ENCODE results near the gene MAZ.
"Not testable (repeated sequence)": the region's sequence is repeated elsewhere in the genome, so short reads cannot be mapped to it uniquely, and the experiment has no call there.

MAZ gene

DNA sequence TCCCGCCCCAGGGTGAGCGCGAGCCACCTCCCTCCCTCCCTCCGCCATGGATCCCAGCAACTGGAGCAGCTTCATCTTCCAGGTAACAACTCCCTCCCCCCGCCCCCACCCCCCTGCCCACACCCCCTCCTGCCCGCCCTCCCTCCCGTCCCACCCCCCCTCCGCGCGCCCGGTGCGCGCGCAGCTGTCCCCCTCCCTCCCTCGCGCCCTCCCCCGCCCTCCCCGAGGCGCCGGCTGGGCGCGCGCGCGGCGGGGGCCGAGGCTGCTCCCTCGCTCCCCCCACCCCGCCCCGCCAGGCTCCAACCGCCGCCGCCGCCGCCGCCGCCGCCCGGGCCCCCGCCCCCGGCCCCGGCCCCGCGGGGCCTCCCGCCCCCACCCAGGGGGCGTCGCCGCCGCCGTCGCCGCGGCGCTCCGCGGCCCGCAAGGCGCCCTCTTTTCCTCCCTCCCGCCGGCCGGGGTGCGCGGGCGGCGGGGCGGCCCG, at the start of gene MAZ:
Gene MAZ (plus strand): TSS at position 431 of the 481 bp plus-strand sequence. CDS start 173 bp downstream, outside the sequence.
- no peak for DNase-seq

DNA sequence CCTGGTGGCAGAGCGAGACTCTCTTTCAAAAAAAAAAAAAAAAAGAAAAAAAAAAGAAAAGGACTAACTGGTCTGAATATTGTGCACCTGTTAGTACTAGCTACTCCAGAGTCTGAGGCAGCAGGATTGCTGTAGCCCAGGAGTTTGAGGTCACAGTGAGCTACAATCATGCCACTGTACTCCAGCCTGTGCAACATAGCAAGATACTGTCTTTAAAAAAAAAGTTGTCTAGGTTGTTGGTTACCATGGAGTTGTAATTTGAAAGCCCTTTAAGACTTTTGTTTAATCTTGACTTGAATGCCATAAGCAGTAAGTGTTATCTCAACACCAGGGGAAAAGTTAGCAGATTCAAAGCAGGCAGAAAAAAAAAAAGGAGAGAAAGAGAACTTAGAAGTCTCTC, 49.7 kb upstream of the MAZ start:
- no peak for DNase-seq

DNA sequence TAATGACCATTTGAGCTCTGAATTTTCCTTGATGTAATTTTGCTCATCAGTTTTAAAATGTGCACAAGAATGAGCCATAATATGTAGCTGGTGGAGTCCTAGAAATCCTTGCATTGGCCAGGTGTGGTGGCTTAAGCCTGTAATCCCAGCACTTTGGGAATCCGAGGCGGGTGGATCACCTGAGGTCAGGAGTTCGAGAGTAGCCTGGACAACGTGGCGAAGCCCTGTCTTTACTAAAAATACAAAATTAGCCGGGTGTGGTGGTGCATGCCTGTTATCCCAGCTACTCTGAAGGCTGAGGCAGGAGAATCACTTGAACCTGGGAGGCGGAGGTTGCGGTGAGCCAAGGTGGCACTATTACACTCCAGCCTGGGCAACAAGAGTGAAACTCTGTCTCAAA, 49.2 kb upstream of the MAZ start:
- not testable (repeated sequence) for DNase-seq

DNA sequence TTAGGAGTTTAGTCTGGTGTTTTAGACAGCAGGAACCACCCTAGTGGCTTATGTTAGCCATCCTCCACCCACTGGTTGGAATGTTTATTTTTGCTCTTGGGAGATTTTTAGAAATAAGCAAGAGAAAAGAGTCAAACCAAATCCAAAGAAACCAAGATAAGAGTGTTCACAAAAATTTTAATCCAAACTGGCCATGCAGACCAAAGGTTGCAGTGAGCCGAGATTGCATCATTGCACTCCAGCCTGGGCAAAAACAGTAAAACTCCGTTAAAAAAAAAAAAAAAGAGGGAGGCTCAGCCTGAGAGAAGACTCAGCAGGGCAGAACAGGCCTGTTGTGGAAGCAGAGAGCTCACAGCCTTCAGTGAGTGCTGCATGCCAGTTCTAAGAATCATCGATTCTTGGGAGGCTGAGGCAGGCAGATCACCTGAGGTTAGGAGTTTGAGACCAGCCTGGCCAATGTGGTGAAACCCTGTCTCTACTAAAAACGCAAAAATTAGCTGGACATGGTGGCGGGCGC, 48.3 kb upstream of the MAZ start:
- no peak for DNase-seq

DNA sequence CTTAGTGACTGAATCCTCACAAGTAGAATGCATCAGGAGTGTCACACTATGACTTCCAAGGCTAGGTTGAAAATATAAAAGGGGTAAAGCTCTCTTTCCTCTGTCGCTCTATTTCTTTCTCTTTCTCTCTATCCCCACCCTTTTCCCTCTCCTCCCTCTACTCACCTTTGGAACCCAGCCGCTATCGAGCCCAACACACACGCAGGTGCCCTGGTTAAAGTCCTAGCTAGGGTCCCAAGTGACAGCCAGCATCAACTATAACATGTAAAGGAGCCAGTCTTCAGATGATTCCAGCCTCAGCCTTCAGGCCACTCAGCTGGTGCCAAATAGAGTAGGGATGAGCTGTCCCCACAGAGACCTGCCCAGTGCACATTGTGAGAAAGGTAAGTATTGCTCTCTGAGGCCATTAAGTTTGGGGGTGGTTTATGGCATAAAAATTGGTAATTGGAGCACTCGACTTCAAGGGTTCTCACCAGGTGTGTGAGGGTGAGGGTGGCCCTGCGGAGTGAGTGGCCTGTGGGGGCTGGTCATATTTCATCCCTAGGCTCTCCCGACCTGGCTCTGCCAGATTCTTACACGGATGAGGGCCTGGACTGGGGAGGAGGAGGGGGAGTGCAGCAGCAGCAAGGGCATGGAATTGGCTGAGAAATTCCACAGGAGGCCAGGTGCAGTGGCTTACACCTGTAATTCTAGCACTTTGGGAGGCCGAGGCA, 45.6 kb upstream of the MAZ start:
- no peak for DNase-seq

DNA sequence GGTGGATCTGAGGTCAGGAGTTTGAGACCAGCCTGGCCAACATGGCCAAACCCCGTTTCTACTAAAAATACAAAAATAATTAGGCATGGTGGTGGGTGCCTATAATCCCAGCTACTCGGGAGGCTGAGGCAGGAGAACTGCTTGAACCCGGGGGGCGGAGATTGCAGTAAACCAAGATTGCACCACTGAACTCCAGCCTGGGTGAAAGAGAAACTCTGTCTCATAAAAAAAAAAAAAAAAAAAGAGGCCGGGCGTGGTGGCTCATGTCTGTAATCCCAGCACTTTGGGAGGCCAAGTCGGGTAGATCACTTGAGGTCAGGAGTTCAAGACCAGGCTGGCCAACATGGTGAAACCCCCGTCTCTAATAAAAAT, 45.1 kb upstream of the MAZ start:
- DNase-seq = not testable (repeated sequence)

DNA sequence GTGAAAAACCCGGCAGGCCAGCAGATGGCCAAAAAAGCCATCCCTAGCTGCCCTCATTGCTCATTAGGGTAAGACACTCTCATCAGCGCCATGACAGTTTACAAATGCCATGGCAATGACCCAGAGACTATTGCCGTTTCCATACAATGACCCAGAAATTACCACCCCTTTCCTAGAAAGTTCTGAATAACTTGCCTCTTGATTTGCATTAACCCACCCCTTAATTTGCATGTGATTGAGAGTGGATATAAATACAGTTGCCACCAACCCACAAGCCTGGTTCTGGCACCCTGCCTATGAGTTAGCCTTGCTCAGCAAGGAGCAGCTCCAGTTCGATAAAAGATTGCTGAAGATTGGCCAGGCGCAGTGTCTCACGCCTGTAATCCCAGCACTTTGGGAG, 44.4 kb upstream of the MAZ start:
- no peak for DNase-seq

DNA sequence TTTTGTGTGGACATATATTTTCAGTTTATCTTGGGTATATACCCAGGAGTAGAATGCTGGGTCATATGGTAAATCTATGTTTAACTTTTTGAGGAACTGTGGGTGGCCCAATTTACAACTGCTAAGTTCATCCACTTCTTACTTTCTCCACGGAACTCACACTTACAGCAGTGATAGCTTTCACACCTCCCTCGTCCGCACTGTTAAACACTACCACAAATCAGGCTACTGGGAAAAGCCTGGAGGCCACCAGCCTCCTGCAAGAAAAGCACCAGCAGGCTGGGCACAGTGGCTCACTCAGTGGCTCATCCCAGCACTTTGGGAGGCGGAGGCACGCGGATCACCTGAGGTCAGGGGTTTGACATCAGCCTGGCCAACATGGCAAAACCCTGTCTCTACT, 43.0 kb upstream of the MAZ start:
- DNase-seq = no peak

DNA sequence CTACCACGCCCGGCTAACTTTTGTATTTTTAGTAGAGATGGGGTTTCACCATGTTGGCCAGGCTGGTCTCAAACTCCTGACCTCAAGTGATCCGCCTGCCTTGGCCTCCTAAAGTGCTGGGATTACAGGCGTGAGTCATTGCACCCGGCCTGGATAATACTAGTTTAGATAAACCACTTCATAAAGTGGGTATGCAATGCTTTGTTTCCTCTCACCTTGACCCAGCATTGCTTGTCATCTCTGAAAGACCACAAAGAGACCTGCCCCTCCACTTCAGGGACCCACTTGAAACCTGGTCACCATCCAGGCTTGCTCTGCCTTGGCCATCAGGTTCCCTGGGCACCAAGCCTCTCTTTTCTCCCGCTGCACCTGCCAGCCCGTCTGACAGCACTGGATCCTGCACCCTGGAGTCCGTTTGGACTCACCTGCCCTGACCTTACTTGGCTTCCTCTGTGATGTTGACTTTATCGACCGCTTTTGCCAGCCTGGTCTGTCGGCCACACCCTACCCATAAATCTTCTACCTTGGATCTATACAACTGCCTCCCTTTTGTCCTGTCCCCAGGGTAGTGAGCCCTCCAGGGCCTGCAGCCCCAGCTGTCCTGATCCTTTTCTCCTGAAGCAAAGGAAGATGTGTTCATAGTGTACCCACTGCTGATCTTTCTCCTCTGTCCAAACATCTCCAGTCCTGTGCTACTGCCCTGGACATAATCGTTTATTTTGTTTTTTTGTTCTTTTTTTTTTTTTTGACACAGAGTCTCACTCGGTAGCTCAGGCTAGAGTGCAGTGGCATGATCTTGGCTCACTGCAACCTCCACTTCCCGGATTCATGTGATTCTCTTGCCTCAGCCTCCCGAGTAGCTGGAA, 40.9 kb upstream of the MAZ start:
- DNase-seq = no peak

DNA sequence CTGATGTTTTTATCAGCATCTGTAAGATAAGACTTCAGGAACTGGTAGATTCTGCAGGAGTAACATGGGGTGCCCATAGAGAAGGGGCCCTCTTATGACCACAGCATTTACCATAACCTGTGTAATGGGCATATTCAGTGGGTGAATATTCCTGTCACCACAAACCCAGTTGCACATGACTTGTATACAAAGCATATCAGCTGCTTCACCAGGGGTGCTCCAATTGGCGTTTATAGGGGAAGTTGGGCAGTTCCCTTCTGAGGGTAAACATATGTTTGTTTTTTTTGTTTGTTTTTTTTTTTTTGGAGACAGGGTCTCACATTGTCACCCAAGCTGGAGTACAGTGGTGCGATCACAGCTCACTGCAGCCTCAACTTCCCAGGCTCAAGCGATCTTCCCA, 39.8 kb upstream of the MAZ start:
- DNase-seq = no peak

DNA sequence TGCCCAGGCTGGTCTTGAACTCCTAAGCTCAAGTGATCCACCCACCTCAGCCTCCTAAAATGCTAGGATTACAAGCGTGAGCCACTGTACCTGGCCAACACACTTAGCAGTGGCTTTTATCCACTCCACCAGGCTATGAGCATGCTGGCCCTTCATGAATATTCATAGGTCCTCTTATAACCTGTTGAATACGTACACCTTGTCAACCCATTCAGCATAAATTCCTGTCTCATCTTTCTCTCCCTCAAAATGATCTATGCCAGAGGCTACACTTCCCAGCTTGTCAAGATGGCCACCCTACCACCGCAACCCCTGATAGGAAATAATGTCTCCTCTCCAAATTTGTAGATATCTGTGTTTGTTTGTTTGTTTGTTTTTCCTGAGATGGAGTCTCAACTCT, 39.3 kb upstream of the MAZ start:
- DNase-seq = no peak

DNA sequence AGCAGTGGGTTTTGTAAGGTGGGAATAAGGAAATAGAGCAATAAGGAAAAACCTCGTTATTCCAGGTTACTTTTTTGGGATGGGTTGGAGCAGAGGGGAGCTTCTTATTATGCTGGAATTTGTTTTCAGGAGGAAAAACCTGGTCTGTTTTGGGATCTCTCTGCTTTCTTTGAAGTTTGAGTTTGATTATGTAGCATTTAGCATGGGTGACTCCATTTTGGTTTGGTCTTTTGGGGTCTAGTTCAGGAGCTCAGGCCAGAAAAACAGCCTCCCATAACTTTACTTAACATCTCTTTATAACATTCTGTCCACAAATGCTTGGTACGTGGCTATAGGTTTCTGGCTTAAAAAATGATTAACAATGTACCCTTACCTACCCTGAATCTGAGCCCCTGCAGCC, 36.8 kb upstream of the MAZ start:
- DNase-seq = no peak

DNA sequence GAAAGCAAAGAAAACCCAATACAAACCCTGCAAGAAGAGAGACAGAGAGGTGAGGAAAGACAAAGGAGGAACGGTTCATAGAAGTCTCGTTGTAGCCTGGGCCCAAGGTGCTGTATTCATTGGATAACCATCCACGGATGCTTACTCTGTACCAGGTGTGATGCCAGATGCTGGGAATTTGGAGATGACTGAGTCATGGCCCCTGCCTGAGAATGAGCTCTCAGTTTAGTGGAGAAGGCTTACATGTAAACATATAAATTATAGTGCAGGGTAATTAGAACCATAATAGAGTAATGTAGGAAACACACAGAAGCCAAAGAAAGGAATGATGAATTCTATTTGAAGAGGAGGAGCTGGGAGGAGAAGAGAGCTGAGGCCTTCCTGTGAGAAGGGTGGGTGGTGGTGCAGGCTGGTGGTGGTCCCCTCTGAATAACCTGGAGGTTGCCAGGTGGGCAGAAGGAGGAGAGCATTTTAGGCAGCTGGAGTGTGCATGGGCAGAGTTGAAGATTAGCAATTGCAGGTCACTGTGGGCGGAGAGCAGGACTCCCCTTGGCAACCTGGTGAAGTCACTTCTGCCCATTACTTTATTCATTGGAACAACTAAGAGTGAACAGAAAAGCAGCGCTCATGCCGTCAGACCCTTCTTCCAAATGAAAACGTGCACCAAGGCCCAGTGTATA, 35.9 kb upstream of the MAZ start:
- no peak for DNase-seq

DNA sequence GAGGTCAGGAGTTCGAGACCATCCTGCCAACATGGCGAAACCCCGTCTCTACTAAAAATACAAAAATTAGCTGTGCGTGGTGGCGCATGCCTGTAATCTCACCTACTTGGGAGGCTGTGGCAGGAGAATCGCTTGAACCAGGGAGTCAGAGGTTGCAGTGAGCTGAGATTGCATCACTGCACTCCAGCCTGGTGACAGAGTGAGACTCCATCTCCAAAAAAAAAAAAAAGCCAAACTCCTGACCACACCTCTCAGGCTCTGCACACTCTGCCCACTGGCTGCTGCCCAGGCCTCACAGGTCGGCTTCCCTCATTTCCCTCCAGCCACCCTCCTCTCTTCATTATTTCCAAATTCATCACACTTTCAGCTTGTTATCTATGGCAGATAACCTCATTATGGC, 34.0 kb upstream of the MAZ start:
- DNase-seq = not testable (repeated sequence)

DNA sequence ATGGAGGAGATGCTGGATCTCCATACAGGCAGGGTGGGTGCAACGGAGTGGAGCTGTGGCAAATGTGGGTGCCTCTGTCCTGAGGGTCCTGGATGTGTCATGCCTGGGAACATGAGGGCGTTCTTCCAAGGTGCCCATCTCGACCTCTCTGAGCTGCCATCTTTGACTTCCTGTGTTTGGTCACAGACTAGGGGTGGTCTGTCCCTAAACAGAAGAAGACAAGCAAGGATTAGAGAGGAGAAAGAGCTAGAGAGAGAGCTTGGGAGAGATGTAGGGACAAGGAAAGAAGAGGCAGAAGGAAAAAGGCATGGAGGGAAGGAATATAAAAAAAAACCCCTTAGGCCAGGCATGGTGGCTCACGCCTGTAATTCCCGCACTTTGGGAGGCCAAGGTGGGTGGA, 31.6 kb upstream of the MAZ start:
- no peak for DNase-seq

DNA sequence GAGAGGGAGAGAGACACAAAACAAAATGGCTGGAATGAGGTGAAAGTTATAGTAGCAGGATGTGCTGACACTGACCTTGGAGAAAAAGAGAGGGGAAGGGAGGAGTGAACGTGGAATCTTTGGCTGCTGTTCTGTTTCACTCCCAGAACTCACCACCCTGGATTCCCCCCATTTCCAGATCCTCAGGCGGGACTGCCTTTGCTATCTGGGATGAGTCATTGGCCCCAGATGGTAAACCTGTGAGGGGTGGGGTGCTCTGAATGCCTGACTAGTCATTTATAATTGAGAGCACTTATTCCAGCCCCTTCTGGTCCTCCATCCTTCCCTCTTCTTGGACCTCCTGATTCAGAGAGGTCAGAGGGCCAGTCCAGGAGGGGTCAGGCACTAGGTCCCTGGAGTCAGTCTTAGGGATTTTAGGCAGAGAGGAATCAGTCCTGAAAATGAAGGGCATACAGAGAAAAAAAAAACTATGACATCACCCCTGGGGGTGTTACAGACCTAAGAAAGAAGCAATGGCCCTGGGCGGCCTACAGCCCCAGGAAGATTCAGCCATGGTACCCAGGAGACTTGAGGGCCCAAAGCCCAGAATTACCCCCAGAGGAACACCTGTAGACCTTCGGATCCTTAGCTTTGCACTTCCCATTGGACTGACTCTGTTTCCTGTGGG, 30.5 kb upstream of the MAZ start:
- DNase-seq = no peak

DNA sequence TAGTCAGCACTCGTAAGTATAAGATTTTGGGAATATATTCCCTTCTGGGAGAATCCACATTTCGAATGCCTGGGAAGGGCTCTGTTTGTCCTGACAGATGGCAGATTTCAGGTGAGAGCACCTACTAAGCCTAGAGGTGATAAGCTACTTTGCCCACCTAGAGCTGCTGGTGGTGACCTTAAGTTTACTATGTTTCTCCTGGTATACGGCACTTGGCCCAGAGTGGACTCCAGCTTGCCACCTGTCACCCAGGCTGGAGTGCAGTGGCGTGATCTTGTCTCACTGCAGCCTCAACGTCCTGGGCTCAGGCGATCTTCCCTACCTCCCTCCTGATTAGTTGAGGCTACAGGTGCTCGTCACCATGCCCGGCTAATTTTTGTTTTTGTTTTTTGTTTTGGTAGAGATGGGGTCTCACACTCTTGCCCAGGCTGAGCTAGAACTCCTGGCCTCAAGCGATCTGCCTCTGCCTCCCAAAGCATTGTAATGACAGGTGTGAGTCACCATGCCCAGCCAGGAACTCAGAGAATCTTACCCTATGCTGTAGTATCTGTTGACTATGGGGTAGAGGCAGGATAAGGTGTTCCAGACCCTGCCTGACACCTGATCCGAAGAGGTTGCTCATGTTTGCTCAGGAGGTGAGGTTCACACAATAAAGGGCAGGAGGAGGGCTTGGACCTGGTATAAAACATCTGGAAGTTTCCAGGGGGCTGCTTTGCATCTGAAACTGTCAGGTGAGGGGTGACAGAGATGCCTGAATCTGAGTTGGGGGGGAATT, 28.6 kb upstream of the MAZ start, which contains the start of gene ZG16:
Gene ZG16 (plus strand): TSS at position 681 of the 775 bp plus-strand sequence. CDS start 1,011 bp downstream, outside the sequence.
- DNase-seq = no peak

DNA sequence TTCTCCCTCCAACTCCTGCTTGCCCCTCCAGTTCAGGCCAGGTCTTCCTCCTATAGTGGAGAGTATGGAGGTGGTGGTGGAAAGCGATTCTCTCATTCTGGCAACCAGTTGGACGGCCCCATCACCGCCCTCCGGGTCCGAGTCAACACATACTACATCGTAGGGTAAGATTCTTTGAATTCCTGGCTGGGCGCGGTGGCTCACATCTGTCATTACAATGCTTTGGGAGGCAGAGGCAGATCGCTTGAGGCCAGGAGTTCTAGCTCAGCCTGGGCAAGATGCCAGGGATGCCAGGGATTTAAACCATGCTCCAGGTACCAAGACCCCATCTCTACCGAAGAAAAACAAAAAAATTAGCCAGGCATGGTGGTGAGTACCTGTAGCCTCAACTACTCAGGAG, 26.9 kb upstream of the MAZ start:
- no peak for DNase-seq

DNA sequence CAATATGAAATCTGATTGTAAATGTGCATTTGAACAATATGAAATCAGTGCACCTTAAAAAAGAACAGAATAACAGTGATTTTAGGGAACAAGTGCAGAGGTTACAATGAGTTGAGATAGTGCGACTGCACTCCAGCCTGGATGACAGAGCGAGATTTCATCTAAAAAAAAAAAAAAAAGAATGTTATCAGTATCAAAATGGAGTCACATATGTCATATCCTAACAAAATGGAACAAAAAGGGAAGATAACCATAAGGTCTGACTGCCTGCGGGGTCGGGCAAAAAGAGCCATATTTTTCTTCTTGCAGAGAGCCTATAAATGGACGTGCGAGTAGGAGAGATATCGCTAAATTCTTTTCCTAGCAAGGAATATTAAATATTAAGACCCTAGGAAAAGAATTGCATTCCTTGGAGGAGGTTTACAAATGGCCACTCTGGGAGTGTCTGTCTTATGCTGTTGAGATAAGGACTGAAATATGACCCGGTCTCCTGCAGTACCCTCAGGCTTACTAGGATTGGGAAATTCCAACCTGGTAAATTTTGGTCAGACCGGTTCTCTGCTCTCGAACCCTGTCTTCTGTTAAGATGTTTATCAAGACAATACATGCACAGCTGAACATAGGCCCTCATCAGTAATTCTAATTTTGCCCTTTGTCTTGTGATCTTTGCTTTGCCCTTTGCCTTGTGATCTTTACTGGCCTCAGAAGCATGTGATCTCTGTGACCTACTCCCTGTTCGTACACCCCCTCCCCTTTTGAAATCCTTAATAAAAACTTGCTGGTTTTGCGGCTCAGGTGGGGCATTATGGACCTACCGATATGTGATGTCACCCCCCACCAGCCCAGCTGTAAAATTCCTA, 23.0 kb upstream of the MAZ start:
- DNase-seq = not testable (repeated sequence)

DNA sequence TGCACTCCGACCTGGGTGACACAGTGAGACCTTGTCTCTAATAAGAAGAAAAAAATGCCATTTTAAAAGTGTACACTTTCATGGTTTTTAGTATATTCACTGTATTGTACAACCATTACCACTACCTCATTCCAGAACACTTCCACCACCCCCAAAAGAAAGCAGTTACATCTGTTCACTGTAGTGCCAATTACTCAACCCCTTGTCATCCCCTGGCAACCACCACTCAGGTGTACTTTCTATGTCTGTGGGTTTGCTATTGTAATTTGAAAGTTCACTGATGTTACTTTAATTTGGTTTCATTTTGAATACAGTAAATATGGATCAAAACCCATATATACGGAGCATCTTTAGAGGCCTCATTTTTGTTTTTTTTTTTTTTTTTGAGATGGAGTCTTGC, 22.2 kb upstream of the MAZ start:
- DNase-seq = peak; percentile 28
